ENCODE measurements around the gene ZNF20.
A peak's percentile ranks its signal among the peaks of the same experiment; 100 is the strongest.

Gene ZNF20

DNA sequence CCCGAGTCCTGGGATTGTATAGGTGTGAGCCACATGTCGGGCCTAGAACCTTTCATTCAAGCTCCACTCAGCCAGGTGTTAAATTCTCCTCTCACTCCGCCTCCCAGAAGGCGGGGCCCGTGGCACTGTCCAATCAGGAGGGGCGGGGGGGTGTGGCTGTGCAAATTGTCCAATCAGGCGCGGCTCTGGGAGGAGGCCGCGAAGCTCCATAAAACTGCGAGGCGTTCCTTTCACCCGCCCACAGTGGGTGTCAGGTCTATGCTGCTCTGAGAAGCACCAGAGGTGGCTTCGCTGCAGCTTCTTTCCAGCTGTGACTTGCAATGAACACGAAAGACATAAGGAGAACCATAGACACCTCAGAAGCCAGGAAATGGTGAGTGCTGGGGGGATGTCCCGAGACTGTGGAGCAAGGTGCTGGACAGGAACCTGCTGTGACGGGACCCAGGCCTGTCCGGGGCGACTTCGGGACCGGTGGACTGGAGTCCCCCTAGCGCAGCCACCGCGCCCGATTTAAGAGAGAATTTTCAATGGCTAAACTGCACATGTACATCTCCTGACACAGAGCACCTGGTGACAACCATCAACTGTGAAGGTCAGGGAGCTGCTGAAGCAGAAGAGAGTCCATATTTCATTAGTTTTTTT lies 19.7 kb upstream of the ZNF20 start:
- no peak overlapping the region for H3K27ac ChIP-seq
- TF ChIP-seq, protein P1, sequence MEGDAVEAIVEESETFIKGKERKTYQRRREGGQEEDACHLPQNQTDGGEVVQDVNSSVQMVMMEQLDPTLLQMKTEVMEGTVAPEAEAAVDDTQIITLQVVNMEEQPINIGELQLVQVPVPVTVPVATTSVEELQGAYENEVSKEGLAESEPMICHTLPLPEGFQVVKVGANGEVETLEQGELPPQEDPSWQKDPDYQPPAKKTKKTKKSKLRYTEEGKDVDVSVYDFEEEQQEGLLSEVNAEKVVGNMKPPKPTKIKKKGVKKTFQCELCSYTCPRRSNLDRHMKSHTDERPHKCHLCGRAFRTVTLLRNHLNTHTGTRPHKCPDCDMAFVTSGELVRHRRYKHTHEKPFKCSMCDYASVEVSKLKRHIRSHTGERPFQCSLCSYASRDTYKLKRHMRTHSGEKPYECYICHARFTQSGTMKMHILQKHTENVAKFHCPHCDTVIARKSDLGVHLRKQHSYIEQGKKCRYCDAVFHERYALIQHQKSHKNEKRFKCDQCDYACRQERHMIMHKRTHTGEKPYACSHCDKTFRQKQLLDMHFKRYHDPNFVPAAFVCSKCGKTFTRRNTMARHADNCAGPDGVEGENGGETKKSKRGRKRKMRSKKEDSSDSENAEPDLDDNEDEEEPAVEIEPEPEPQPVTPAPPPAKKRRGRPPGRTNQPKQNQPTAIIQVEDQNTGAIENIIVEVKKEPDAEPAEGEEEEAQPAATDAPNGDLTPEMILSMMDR (conservative IDR thresholded peaks at IDR 0.05), result no peak

DNA sequence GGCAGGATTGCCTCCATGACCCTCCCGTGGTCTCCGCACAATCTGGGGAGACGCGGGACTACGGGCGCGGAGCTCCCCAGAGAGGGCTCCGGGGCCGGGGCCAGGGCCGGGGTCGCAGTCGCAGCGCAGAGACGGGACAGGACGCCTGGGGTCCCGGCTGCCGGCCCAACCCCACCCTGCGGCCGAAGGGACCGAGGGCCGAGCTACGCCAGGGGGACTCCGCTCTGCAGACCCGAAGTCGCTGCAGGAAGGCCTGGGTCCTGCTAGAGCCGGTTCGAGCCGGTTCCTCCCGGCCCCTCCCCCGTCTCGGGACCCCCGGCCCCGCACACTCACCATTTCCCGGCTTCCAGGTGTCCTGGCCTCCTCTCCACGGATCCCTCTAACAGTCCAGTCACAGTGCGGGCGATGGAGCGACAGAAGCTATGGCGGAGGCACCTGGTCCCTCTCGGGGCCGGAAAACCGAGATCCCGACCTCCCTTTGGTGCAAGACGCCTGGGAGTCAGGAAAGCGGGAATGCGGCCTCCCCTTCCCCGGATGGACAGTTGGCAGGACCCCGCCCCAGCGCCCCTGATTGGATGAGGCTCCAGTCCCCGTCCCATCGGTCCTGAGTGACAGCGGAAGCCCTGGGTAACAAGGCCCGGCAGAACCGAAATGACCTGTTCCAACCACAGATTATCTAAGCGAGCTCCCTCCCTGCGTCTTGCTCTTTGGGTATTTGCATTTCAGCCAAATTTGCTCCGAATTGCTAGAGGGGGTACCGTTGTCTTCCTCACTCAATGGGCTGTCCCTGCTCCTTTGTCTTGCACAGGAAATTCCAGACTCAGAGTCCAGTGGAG lies 16.3 kb upstream of the ZNF20 start, which contains the start of gene ZNF625:
TSS of gene ZNF625 (minus strand) at position 512 of the 836 bp plus-strand sequence. CDS start at position 336, 176 bp downstream.
- H3K27ac ChIP-seq, result peak within 1 kb of the TSS; percentile 90
- TF ChIP-seq, protein P1 (conservative IDR thresholded peaks at IDR 0.05), result no peak

DNA sequence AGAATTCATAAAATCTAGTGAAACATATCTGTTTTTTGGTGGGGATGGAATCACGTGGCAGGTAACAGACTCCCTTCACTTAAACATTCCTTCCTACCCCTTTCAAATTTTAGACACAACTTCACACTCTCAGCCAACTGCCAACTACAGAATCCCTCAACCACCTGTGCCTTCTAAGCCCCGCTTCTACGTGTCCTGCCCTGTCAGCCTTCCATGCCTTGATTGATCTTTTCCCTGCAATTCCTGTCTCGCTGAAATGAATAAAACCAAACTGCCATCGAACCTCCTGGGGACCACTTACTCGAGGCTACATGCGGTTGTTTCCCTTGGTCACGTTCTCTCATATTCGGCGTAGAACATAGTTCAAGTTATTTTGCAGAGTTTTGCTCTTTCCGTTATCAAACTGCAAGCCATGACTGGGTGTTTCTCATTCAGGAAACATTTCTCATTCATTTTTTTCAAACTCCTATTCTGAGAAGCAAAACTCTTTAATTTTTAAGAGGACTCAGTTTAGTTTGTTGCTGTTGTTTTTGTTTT lies 15.2 kb upstream of the ZNF20 start:
- TF ChIP-seq, protein P1 (conservative IDR thresholded peaks at IDR 0.05), result no peak
- H3K27ac ChIP-seq, result peak overlapping the region; percentile 90

DNA sequence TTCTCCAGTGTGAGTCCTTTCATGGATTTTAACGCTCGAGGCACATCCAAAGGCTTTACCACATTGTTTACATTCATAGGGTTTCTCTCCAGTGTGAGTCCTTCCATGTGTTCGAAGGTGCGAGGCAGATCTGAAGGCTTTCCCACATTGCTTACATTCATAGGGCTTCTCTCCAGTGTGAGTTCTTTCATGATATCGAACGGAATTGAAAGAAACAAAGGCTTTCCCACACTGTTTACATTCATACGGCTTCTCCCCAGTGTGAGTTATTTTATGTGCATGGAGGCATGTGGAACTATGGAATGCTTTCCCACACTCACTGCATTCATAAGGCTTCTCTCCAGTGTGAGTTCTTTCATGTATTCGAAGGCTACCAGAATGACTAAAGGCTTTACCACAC lies 5.2 kb upstream of the ZNF20 start:
- no peak overlapping the region for H3K27ac ChIP-seq
- TF ChIP-seq, protein P1 (conservative IDR thresholded peaks at IDR 0.05), result no peak

DNA sequence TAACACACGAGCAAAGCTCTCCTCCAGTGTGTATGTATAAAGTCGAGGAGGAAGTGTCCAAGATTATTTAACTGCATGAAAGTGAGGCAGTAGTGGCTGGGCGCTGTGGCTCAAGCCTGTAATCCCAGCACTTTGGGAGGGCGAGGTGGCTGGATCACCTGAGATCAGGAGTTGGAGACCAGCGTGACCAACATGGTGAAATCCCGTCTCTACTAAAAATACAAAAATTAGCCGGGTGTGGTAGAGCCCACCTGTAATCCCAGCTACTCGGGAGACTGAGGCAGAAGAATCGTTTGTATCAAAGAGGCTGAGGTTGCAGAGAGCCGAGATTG lies 1.2 kb upstream of the ZNF20 start:
- H3K27ac ChIP-seq, result peak overlapping the region; percentile 78; the same call in 1 of the 2 replicates
- TF ChIP-seq, protein P1 (conservative IDR thresholded peaks at IDR 0.05), result peak; percentile 25

DNA sequence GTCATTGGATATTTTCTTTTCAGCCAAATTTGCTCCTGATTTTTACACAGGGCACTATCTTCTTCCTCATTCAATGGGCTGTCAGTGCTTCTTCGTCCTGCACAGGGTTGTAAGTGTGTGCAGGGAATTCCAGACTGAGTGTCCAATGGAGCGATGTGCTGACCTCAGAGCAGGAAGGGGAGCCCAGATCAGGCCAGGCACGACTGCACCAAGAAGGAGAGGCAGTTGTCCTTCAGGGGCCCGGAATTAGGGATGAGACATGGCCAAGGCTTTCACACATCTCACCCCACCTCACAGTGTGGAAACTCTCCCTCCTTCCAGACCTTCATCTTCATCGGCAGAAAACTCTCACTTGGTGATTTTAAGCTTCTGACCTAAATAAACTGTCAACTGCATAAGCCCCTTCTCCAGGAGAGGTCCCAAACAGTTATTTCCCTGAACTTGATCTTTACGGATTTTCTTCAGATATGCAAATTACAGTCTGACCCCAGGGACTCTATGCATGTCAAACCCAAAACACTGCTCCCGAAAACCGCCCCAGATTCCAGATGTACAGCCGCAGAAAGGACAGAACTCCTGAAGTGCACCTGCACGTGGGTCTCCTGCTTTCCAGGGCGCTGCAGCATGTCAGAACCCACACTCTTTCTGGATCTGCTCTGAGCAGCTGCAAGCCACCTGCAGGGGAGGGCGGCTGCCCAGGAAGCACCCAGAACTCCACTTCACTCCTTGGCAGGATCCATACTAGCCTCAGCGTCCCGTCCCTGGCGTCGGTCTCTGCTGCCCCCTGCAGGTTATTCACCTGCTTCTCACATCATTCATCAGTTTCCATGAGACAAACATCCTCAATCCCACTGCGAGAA lies 625 bp upstream of the ZNF20 start:
- TF ChIP-seq, protein P1 (conservative IDR thresholded peaks at IDR 0.05), result peak; percentile 95
- peak overlapping the region; percentile 78 for H3K27ac ChIP-seq
